Measurements from ENCODE around the gene PHACTR4. TPM values are rescaled to one million over a fixed set of nuclear protein-coding genes. Genes with fewer than 3 reads are reported as not detected.
"Not testable (repeated sequence)": the region's sequence is repeated elsewhere in the genome, so short reads cannot be mapped to it uniquely, and the experiment has no call there.

Gene PHACTR4
- total RNA-seq, 2 donors from 2014 or later = 38.9 to 45.0 TPM

GRCh38 chr1:28340221-28340974, 29.1 kb upstream of the PHACTR4 start:
- Histone ChIP-seq H3K27ac (no peak overlapping the region), H3K36me3 (no peaks in the 10 kb centered on the region), H3K9me3 (no peaks in the 10 kb centered on the region), H3K4me1 (replicated peaks) (no peaks in the 10 kb centered on the region), H3K4me3 (no peak overlapping the region), H3K27me3 (replicated peaks; ENCODE audit: insufficient read depth) (no peaks in the 10 kb centered on the region)
- intact Hi-C loops (cut with DNase I) = no loop called here
- 87% methylated on average over 4 of the region's 4 CpGs for WGBS
- TF ChIP-seq CTCF (IDR thresholded peaks at IDR 0.05) (no peak), POLR2AphosphoS5 (IDR thresholded peaks at IDR 0.05) (no peak), POLR2A (IDR thresholded peaks at IDR 0.05) (no peak)
- DNase-seq (ENCODE audit: low spot score) = no peak

GRCh38 chr1:28341591-28341990, 27.9 kb upstream of the PHACTR4 start:
- no peak overlapping the region for H3K4me3 ChIP-seq
- no peak for TF ChIP-seq POLR2AphosphoS5 (IDR thresholded peaks at IDR 0.05)
- no peak for DNase-seq (ENCODE audit: low spot score)
- H3K36me3 ChIP-seq = no peaks in the 10 kb centered on the region
- H3K4me1 ChIP-seq (replicated peaks) = no peaks in the 10 kb centered on the region
- H3K27ac ChIP-seq = no peak overlapping the region
- no peaks in the 10 kb centered on the region for H3K27me3 ChIP-seq (replicated peaks; ENCODE audit: insufficient read depth)
- intact Hi-C loops (cut with DNase I) = no loop called here
- H3K9me3 ChIP-seq = no peaks in the 10 kb centered on the region
- 89% methylated on average over 2 of the region's 2 CpGs for WGBS

GRCh38 chr1:28343405-28343804, 26.1 kb upstream of the PHACTR4 start:
- Histone ChIP-seq H3K27me3 (replicated peaks; ENCODE audit: insufficient read depth) (no peaks in the 10 kb centered on the region), H3K4me3 (no peak overlapping the region), H3K9me3 (no peaks in the 10 kb centered on the region), H3K27ac (no peak overlapping the region), H3K36me3 (no peaks in the 10 kb centered on the region), H3K4me1 (replicated peaks) (no peaks in the 10 kb centered on the region)
- WGBS = 98% methylated on average over 2 of the region's 2 CpGs
- no peak for DNase-seq (ENCODE audit: low spot score)
- TF ChIP-seq POLR2AphosphoS5 (IDR thresholded peaks at IDR 0.05) = no peak
- no peak for TF ChIP-seq POLR2A (IDR thresholded peaks at IDR 0.05)
- TF ChIP-seq CTCF (IDR thresholded peaks at IDR 0.05) = no peak
- intact Hi-C loops (cut with DNase I) = no loop called here

GRCh38 chr1:28353248-28353810, 16.2 kb upstream of the PHACTR4 start:
- 88% methylated on average over 8 of the region's 8 CpGs for WGBS
- not testable (repeated sequence) for DNase-seq (ENCODE audit: low spot score); H3K36me3 ChIP-seq; H3K27ac ChIP-seq; H3K9me3 ChIP-seq; H3K4me1 ChIP-seq (replicated peaks); H3K27me3 ChIP-seq (replicated peaks; ENCODE audit: insufficient read depth); H3K4me3 ChIP-seq
- intact Hi-C loops (cut with DNase I) = loop anchor here (10.0 kb wide), 1 partner anchor 251 kb away; no protein-coding TSS in a partner anchor

GRCh38 chr1:28354121-28354520, 15.4 kb upstream of the PHACTR4 start:
- H3K27ac ChIP-seq = no peak overlapping the region
- no peaks in the 10 kb centered on the region for H3K27me3 ChIP-seq (replicated peaks; ENCODE audit: insufficient read depth)
- WGBS = 43% methylated on average over 3 of the region's 3 CpGs
- no peak for DNase-seq (ENCODE audit: low spot score)
- no peaks in the 10 kb centered on the region for H3K36me3 ChIP-seq
- no peak overlapping the region for H3K4me3 ChIP-seq
- H3K4me1 ChIP-seq (replicated peaks) = no peaks in the 10 kb centered on the region
- intact Hi-C loops (cut with DNase I) = loop anchor here (10.0 kb wide), 1 partner anchor 251 kb away; no protein-coding TSS in a partner anchor
- no peaks in the 10 kb centered on the region for H3K9me3 ChIP-seq
- no peak for TF ChIP-seq POLR2AphosphoS5 (IDR thresholded peaks at IDR 0.05)

- no peaks in the 10 kb centered on the region for H3K9me3 ChIP-seq
- no peak overlapping the region for H3K27ac ChIP-seq
- H3K27me3 ChIP-seq (replicated peaks; ENCODE audit: insufficient read depth) = no peaks in the 10 kb centered on the region
- TF ChIP-seq POLR2AphosphoS5 (IDR thresholded peaks at IDR 0.05) = no peak
- 74% methylated on average over 3 of the region's 3 CpGs for WGBS
- H3K4me1 ChIP-seq (replicated peaks) = no peaks in the 10 kb centered on the region
- no peak for DNase-seq (ENCODE audit: low spot score)
- no peak overlapping the region for H3K4me3 ChIP-seq
- no peaks in the 10 kb centered on the region for H3K36me3 ChIP-seq
- intact Hi-C loops (cut with DNase I) = loop anchor here (10.0 kb wide), 1 partner anchor 246 kb away; no protein-coding TSS in a partner anchor
These were observed 10.8 kb upstream of the PHACTR4 start for GRCh38 chr1:28358716-28359115.
